ENCODE data around the gene IGF2R. TPM values are rescaled to one million over a fixed set of nuclear protein-coding genes. Genes with fewer than 3 reads are reported as not detected.

The IGF2R gene
- total RNA-seq, 4 donors from 2014 or later = 48.8 to 106 (median 92.3) TPM

DNA sequence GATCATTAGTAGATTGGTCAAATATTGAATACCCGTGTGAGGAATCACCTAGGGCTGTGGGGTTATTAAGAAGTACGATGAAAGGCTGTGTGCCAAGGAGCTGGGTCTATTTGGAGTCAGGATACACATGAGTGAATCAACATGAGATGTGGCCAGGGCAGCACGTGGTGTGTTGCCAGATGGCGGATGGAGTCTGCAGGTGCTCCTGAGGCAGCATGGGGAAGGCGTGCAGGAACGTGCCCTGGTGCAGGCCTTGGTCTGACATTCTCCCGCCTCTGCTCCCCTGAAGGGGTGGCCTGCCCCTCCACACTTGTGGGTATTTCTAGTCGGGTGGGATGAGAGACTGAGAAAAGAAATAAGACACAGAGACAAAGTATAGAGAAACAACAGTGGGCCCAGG is 113.7 kb downstream of the IGF2R start:
- Histone ChIP-seq H3K4me1 (peaks cover 0 to 7% (median 2%) of the 10 kb centered on the region in 4 donors), H3K27me3 (no peaks in the 10 kb centered on the region), H3K27ac (no peak overlapping the region), H3K36me3 (peaks cover 0 to 55% (median 20%) of the 10 kb centered on the region in 4 donors), H3K4me3 (no peak overlapping the region), H3K9me3 (no peaks in the 10 kb centered on the region)
- in situ Hi-C loops (cut with MboI; ENCODE audit: low pct_ligation_motif_present in 1 of 4, low pct_unique_long_range_greater_than_20kb in 1 of 4, low sequenced_read_pairs in 3 of 4) = loop anchor here in 1 of 4 donors (10.0 kb wide), 1 partner anchor 372 kb away; no protein-coding TSS in a partner anchor
- TF ChIP-seq, protein P1, sequence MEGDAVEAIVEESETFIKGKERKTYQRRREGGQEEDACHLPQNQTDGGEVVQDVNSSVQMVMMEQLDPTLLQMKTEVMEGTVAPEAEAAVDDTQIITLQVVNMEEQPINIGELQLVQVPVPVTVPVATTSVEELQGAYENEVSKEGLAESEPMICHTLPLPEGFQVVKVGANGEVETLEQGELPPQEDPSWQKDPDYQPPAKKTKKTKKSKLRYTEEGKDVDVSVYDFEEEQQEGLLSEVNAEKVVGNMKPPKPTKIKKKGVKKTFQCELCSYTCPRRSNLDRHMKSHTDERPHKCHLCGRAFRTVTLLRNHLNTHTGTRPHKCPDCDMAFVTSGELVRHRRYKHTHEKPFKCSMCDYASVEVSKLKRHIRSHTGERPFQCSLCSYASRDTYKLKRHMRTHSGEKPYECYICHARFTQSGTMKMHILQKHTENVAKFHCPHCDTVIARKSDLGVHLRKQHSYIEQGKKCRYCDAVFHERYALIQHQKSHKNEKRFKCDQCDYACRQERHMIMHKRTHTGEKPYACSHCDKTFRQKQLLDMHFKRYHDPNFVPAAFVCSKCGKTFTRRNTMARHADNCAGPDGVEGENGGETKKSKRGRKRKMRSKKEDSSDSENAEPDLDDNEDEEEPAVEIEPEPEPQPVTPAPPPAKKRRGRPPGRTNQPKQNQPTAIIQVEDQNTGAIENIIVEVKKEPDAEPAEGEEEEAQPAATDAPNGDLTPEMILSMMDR (IDR thresholded peaks at IDR 0.05) = no peak
- WGBS, 2 donors (ENCODE audit: low coverage in 1 of 2) = 88 to 100% methylated on average over 1 to 8 of the region's 8 CpGs
- intact Hi-C loops (cut with DNase I; ENCODE audit: low total_unique reads) = no loop called here
- DNase-seq = no peak

GRCh38 chr6:160084198-160084776 is 115.4 kb downstream of the IGF2R start:
- WGBS, 2 donors (ENCODE audit: low coverage in 1 of 2) = 93% methylated on average over 3 to 18 of the region's 18 CpGs
- H3K36me3 ChIP-seq = peaks cover 0 to 49% (median 20%) of the 10 kb centered on the region in 4 donors
- in situ Hi-C loops (cut with MboI; ENCODE audit: low pct_ligation_motif_present in 1 of 4, low pct_unique_long_range_greater_than_20kb in 1 of 4, low sequenced_read_pairs in 3 of 4) = loop anchor here in 1 of 4 donors (10.0 kb wide), 1 partner anchor 371 kb away; no protein-coding TSS in a partner anchor

GRCh38 chr6:160085226-160085625 is 116.3 kb downstream of the IGF2R start:
- in situ Hi-C loops (cut with MboI; ENCODE audit: low pct_ligation_motif_present in 1 of 4, low pct_unique_long_range_greater_than_20kb in 1 of 4, low sequenced_read_pairs in 3 of 4) (loop anchor here in 1 of 4 donors (10.0 kb wide), 1 partner anchor 370 kb away; no protein-coding TSS in a partner anchor), intact Hi-C loops (cut with DNase I; ENCODE audit: low total_unique reads) (loop anchor here (5.0 kb wide), 1 partner anchor 372 kb away; no protein-coding TSS in a partner anchor)
- Histone ChIP-seq H3K4me1 (peaks cover 6 to 23% (median 18%) of the 10 kb centered on the region in 4 donors), H3K36me3 (peaks cover 0 to 49% (median 20%) of the 10 kb centered on the region in 4 donors), H3K4me3 (no peak overlapping the region), H3K27ac (peak overlapping the region; percentile 37 to 67 (median 51)), H3K9me3 (no peaks in the 10 kb centered on the region), H3K27me3 (no peaks in the 10 kb centered on the region)
- 59 to 80% methylated on average over 1 to 5 of the region's 5 CpGs for WGBS, 2 donors (ENCODE audit: low coverage in 1 of 2)
- no peak for DNase-seq
- TF ChIP-seq, protein P1 (IDR thresholded peaks at IDR 0.05) = no peak
- no peak for TF ChIP-seq EP300 (IDR thresholded peaks at IDR 0.05; ENCODE audit: low read depth)
- TF ChIP-seq POLR2A (IDR thresholded peaks at IDR 0.05) = no peak
- TF ChIP-seq POLR2AphosphoS5 (IDR thresholded peaks at IDR 0.05) = no peak

More at GRCh38 chr6:160084198-160084776, 115.4 kb downstream of the IGF2R start:
- Histone ChIP-seq H3K27ac (peak overlapping the region in 3 of 4 donors; percentile 37 to 67 (median 65)), H3K9me3 (no peaks in the 10 kb centered on the region), H3K4me1 (peaks cover 0 to 14% (median 9%) of the 10 kb centered on the region in 4 donors), H3K4me3 (no peak overlapping the region), H3K27me3 (no peaks in the 10 kb centered on the region)
- DNase-seq = no peak
- intact Hi-C loops (cut with DNase I; ENCODE audit: low total_unique reads) = loop anchor here (1.0 kb wide), 1 partner anchor 38 kb away; no protein-coding TSS in a partner anchor
- no peak for TF ChIP-seq EP300 (IDR thresholded peaks at IDR 0.05; ENCODE audit: low read depth)
- TF ChIP-seq, protein P1 (IDR thresholded peaks at IDR 0.05) = no peak

GRCh38 chr6:160085713-160086505 is 117.0 kb downstream of the IGF2R start:
- Histone ChIP-seq H3K27ac (peak overlapping the region in 3 of 4 donors; percentile 37 to 67 (median 65)), H3K9me3 (no peaks in the 10 kb centered on the region), H3K36me3 (peaks cover 0 to 46% (median 20%) of the 10 kb centered on the region in 4 donors), H3K27me3 (no peaks in the 10 kb centered on the region), H3K4me3 (no peak overlapping the region), H3K4me1 (peaks cover 6 to 28% (median 19%) of the 10 kb centered on the region in 4 donors)
- WGBS, 2 donors (ENCODE audit: low coverage in 1 of 2) = 87 to 97% methylated on average over 5 to 15 of the region's 15 CpGs
- peak; percentile 69 for DNase-seq
- intact Hi-C loops (cut with DNase I; ENCODE audit: low total_unique reads) (loop anchor here (5.0 kb wide), 1 partner anchor 371 kb away; no protein-coding TSS in a partner anchor), in situ Hi-C loops (cut with MboI; ENCODE audit: low pct_ligation_motif_present in 1 of 4, low pct_unique_long_range_greater_than_20kb in 1 of 4, low sequenced_read_pairs in 3 of 4) (loop anchor here in 1 of 4 donors (10.0 kb wide), 1 partner anchor 369 kb away; no protein-coding TSS in a partner anchor)
- TF ChIP-seq, protein P1 (IDR thresholded peaks at IDR 0.05) = peak in 2 of 5 experiments; percentile 26 to 30
- TF ChIP-seq POLR2A (IDR thresholded peaks at IDR 0.05) = no peak
